ENCODE measurements around the gene IFNL4. TPM values are rescaled to one million over a fixed set of nuclear protein-coding genes. Genes with fewer than 3 reads are reported as not detected.
A peak's percentile ranks its signal among the peaks of the same experiment; 100 is the strongest.

The IFNL4 gene
- polyA plus RNA-seq, 3 donors = not detected

GRCh38 chr19:39264306-39265290 is 15.9 kb upstream of the IFNL4 start:
- WGBS (ENCODE audit: insufficient coverage) = 6% methylated on average over 102 of the region's 102 CpGs
- Mint-ChIP-seq H3K36me3 (no peaks in the 10 kb centered on the region), H3K27ac (no peak overlapping the region), H3K27me3 (ENCODE audit: low read depth in 3 of 3) (peaks cover 42 to 50% (median 43%) of the 10 kb centered on the region in 3 donors), H3K4me3 (peak overlapping the region in 1 of 2 donors; percentile 46), H3K9me3 (peaks cover 0 to 7% (median 0%) of the 10 kb centered on the region in 7 donors), H3K4me1 (no peaks in the 10 kb centered on the region)
- H4K20me1 ChIP-seq (ENCODE audit: insufficient read depth, low read length) = no peaks in the 10 kb centered on the region
- H3K79me2 ChIP-seq (ENCODE audit: insufficient read depth, low read length) = no peaks in the 10 kb centered on the region
- intact Hi-C loops (cut with micrococcal nuclease) = no loop called here
- peaks cover 25 to 41% of the 10 kb centered on the region in 2 donors for H3K27me3 ChIP-seq (ENCODE audit: control insufficient read depth in 2 of 2, insufficient read depth in 2 of 2, low read length in 2 of 2)
- no peaks in the 10 kb centered on the region for H3K4me1 ChIP-seq (ENCODE audit: control insufficient read depth in 1 of 2, insufficient read depth in 2 of 2, low read length in 2 of 2)
- H3K4me2 ChIP-seq (replicated peaks; ENCODE audit: extremely low read depth, low read length, poor library complexity, severe bottlenecking) = no peak overlapping the region
- no peak overlapping the region for H3K4me3 ChIP-seq (replicated peaks in 1 of 3; ENCODE audit: low read depth in 2 of 3, low read length in 3 of 3)
- no peak overlapping the region for H3K9ac ChIP-seq (ENCODE audit: insufficient read depth, low read length, poor library complexity, severe bottlenecking)
- H3K36me3 ChIP-seq (replicated peaks in 1 of 2; ENCODE audit: control insufficient read depth in 1 of 2, insufficient read depth in 2 of 2, low read length in 2 of 2) = no peaks in the 10 kb centered on the region
- no peaks in the 10 kb centered on the region for H3K9me3 ChIP-seq (replicated peaks in 1 of 2; ENCODE audit: control insufficient read depth in 1 of 2, insufficient read depth in 1 of 2, low read length in 2 of 2)
- no peak overlapping the region for H2AFZ ChIP-seq (ENCODE audit: insufficient read depth, low read depth, low read length, poor library complexity, severe bottlenecking)
- no peak overlapping the region for H3K27ac ChIP-seq (ENCODE audit: low read depth in 1 of 2, low read length in 2 of 2)
- DNase-seq = no peak
- TF ChIP-seq CTCF (IDR thresholded peaks at IDR 0.05) = no peak

- no peaks in the 10 kb centered on the region for H3K79me2 ChIP-seq (ENCODE audit: insufficient read depth, low read length)
- intact Hi-C loops (cut with micrococcal nuclease) = no loop called here
These were observed 15.3 kb upstream of the IFNL4 start for GRCh38 chr19:39263912-39264305.

More at GRCh38 chr19:39263912-39264305, 15.3 kb upstream of the IFNL4 start:
- Histone ChIP-seq H2AFZ (ENCODE audit: insufficient read depth, low read depth, low read length, poor library complexity, severe bottlenecking) (no peak overlapping the region), H3K9ac (ENCODE audit: insufficient read depth, low read length, poor library complexity, severe bottlenecking) (no peak overlapping the region), H3K9me3 (replicated peaks in 1 of 2; ENCODE audit: control insufficient read depth in 1 of 2, insufficient read depth in 1 of 2, low read length in 2 of 2) (no peaks in the 10 kb centered on the region), H3K4me1 (ENCODE audit: control insufficient read depth in 1 of 2, insufficient read depth in 2 of 2, low read length in 2 of 2) (no peaks in the 10 kb centered on the region), H3K4me3 (replicated peaks in 1 of 3; ENCODE audit: low read depth in 2 of 3, low read length in 3 of 3) (no peak overlapping the region), H3K4me2 (replicated peaks; ENCODE audit: extremely low read depth, low read length, poor library complexity, severe bottlenecking) (no peak overlapping the region), H3K36me3 (replicated peaks in 1 of 2; ENCODE audit: control insufficient read depth in 1 of 2, insufficient read depth in 2 of 2, low read length in 2 of 2) (no peaks in the 10 kb centered on the region), H3K27me3 (ENCODE audit: control insufficient read depth in 2 of 2, insufficient read depth in 2 of 2, low read length in 2 of 2) (peaks cover 25 to 41% of the 10 kb centered on the region in 2 donors), H3K27ac (ENCODE audit: low read depth in 1 of 2, low read length in 2 of 2) (no peak overlapping the region), H4K20me1 (ENCODE audit: insufficient read depth, low read length) (no peaks in the 10 kb centered on the region)
- Mint-ChIP-seq H3K27me3 (ENCODE audit: low read depth in 3 of 3) (peaks cover 39 to 48% (median 42%) of the 10 kb centered on the region in 3 donors), H3K9me3 (peaks cover 0 to 7% (median 0%) of the 10 kb centered on the region in 7 donors), H3K27ac (no peak overlapping the region), H3K4me1 (no peaks in the 10 kb centered on the region), H3K36me3 (no peaks in the 10 kb centered on the region), H3K4me3 (peak overlapping the region in 1 of 2 donors; percentile 46)
- no peak for TF ChIP-seq CTCF (IDR thresholded peaks at IDR 0.05)
- 34% methylated on average over 16 of the region's 17 CpGs for WGBS (ENCODE audit: insufficient coverage)
- no peak for DNase-seq

Data from CD14-positive monocyte (primary cell).